PC-3 (cell line): ENCODE results near the gene CAMKK2. TPM values are rescaled to one million over a fixed set of nuclear protein-coding genes. Genes with fewer than 3 reads are reported as not detected.

ENCODE experiments used
- ATAC-seq: fragments of 200-7000 bp; cut with Tn5 transposase; 2 replicates; pipeline ENCODE4 v1.9.1; 2020; ENCODE audit warnings: mild to moderate bottlenecking, moderate library complexity
- BruUV-seq: library from RNA; stranded (reverse); fragments of 400-500 nt; replicated peaks from 2 replicates; lab custom pipeline; 2021; lab: Mats Ljungman, UMichigan
- CTCF ChIA-PET: fragments of 300-600 bp; sonication (Branson Sonifier 250); formaldehyde crosslinking; loops from one replicate; lab custom pipeline; 2022; ENCODE audit warnings: antibody characterized with exemption; lab: Charles Lee
- POLR2A ChIA-PET: fragments of 300-600 bp; sonication (Branson Sonifier 250); formaldehyde crosslinking; loops from one replicate; lab custom pipeline; 2022; ENCODE audit warnings: antibody characterized with exemption; ENCODE audit not compliant: unreplicated experiment; lab: Charles Lee
- DNase-seq: peaks from one replicate; pipeline ENCODE4 v3.0.0-alpha.2; 2015
- H2AFZ ChIP-seq: fragments of 300-600 bp; sonication (generic); 2 replicates; pipeline ENCODE4 v1.6.0; 2016; ENCODE audit warnings: antibody characterized with exemption, low read length
- H3F3A ChIP-seq: fragments of 300-600 bp; sonication (generic); one replicate; pipeline ENCODE4 v1.6.0; 2017; ENCODE audit warnings: antibody characterized with exemption, low read length, control low read depth, mild to moderate bottlenecking; ENCODE audit not compliant: unreplicated experiment
- H3K27ac ChIP-seq: fragments of 300-600 bp; sonication (generic); 2 replicates; pipeline ENCODE4 v1.5.1; 2016; ENCODE audit warnings: mild to moderate bottlenecking, low read length
- H3K27me3 ChIP-seq: fragments of 300-600 bp; sonication (generic); 2 replicates; pipeline ENCODE4 v1.6.1; 2016; ENCODE audit warnings: low read length, mixed read lengths
- H3K36me3 ChIP-seq: fragments of 300-600 bp; sonication (generic); 2 replicates; pipeline ENCODE4 v1.6.1; 2016; ENCODE audit warnings: low read depth, mixed run types, low read length, mixed read lengths
- H3K4me1 ChIP-seq: fragments of 300-600 bp; sonication (generic); 2 replicates; pipeline ENCODE4 v1.5.1; 2016; ENCODE audit warnings: low read length; ENCODE audit not compliant: insufficient read depth
- H3K4me2 ChIP-seq: fragments of 300-600 bp; sonication (generic); 2 replicates; pipeline ENCODE4 v1.6.0; 2016; ENCODE audit warnings: low read length
- H3K4me3 ChIP-seq: fragments of 300-600 bp; sonication (generic); 2 replicates; pipeline ENCODE4 v1.5.1; 2016; ENCODE audit warnings: mild to moderate bottlenecking, low read length, mixed read lengths
- H3K79me2 ChIP-seq: fragments of 300-600 bp; sonication (generic); 2 replicates; pipeline ENCODE4 v1.6.1; 2017; ENCODE audit warnings: low read length, mixed read lengths
- H3K9ac ChIP-seq: fragments of 300-600 bp; sonication (generic); 2 replicates; pipeline ENCODE4 v1.6.0; 2016; ENCODE audit warnings: mild to moderate bottlenecking, low read length
- H3K9me2 ChIP-seq: fragments of 300-600 bp; sonication (generic); replicated peaks from 2 replicates; pipeline ENCODE4 v1.6.1; 2016; ENCODE audit warnings: mixed run types, low read length, mixed read lengths
- H3K9me3 ChIP-seq: fragments of 300-600 bp; sonication (generic); 2 replicates; pipeline ENCODE4 v1.6.1; 2016; ENCODE audit warnings: low read length, mixed read lengths
- H4K20me1 ChIP-seq: fragments of 300-600 bp; sonication (generic); 2 replicates; pipeline ENCODE4 v1.6.1; 2016; ENCODE audit warnings: low read length, mixed read lengths
- CTCF ChIP-seq: fragments of 300-600 bp; sonication (generic); conservative IDR thresholded peaks from 2 replicates; pipeline ENCODE4 v1.5.1; 2017; ENCODE audit warnings: antibody characterized with exemption, low read depth, mild to moderate bottlenecking, low read length
- EZH2 ChIP-seq: fragments of 300-600 bp; sonication (generic); IDR thresholded peaks from one replicate; pipeline ENCODE4 v1.6.1; 2017; ENCODE audit warnings: antibody characterized with exemption, mild to moderate bottlenecking, low read length; ENCODE audit not compliant: unreplicated experiment
- EZH2phosphoT487 ChIP-seq: fragments of 300-600 bp; sonication (generic); IDR thresholded peaks from 2 replicates; pipeline ENCODE4 v1.6.1; 2018; ENCODE audit warnings: mild to moderate bottlenecking, antibody characterized with exemption, low read length, borderline replicate concordance
- intact Hi-C: fragments of 100-400 bp; cut with micrococcal nuclease; formaldehyde crosslinking; loops from 2 replicates; pipeline ENCODE4 v1.9.0; 2023
- total RNA-seq: library from RNA; depleted of rRNA; stranded (reverse); fragments of >200 nt; gene quantifications from 2 replicates; pipeline ENCODE4 v1.2.3, GENCODE V29; 2014

CAMKK2 gene
- total RNA-seq, 1 experiment from 2014 or later = 26.5 TPM

GRCh38 chr12:121285856-121286255 lies 10.7 kb downstream of the CAMKK2 start:
- ChIA-PET CTCF (no interaction called here), POLR2A (no interaction called here)
- ATAC-seq (no peak), DNase-seq (no peak)
- no peak overlapping the region for H3K27ac ChIP-seq
- no peak overlapping the region for H3K9ac ChIP-seq
- no peaks in the 10 kb centered on the region for H3K27me3 ChIP-seq
- no TSS peak for BruUV-seq
- H3K9me3 ChIP-seq = no peaks in the 10 kb centered on the region
- H3K4me1 ChIP-seq = no peaks in the 10 kb centered on the region
- no peaks in the 10 kb centered on the region for H3K36me3 ChIP-seq
- no peak overlapping the region for H2AFZ ChIP-seq
- H3K4me2 ChIP-seq = no peak overlapping the region
- no peaks in the 10 kb centered on the region for H4K20me1 ChIP-seq
- H3F3A ChIP-seq = no peaks in the 10 kb centered on the region
- peaks cover 6% of the 10 kb centered on the region; the same call in 1 of the 2 replicates for H3K79me2 ChIP-seq
- intact Hi-C loops = no loop called here
- no peaks in the 10 kb centered on the region for H3K9me2 ChIP-seq
- H3K4me3 ChIP-seq = no peak overlapping the region
- TF ChIP-seq EZH2phosphoT487 (no peak), EZH2 (no peak), CTCF (no peak)

- TF ChIP-seq CTCF (no peak), EZH2 (no peak), EZH2phosphoT487 (no peak)
- no peaks in the 10 kb centered on the region for H3K9me2 ChIP-seq
- no peak overlapping the region for H3K27ac ChIP-seq
- H2AFZ ChIP-seq = no peak overlapping the region
- no peaks in the 10 kb centered on the region for H3K36me3 ChIP-seq
- no peaks in the 10 kb centered on the region for H3K9me3 ChIP-seq
- H3F3A ChIP-seq = no peaks in the 10 kb centered on the region
- no peak for ATAC-seq
- no peak overlapping the region for H3K9ac ChIP-seq
- DNase-seq = no peak
- ChIA-PET POLR2A (no interaction called here), CTCF (no interaction called here)
- intact Hi-C loops = no loop called here
- peaks cover 6% of the 10 kb centered on the region; the same call in 1 of the 2 replicates for H3K79me2 ChIP-seq
- H3K27me3 ChIP-seq = no peaks in the 10 kb centered on the region
- BruUV-seq = no TSS peak
- no peak overlapping the region for H3K4me2 ChIP-seq
- H3K4me1 ChIP-seq = no peaks in the 10 kb centered on the region
- H3K4me3 ChIP-seq = no peak overlapping the region
- H4K20me1 ChIP-seq = no peaks in the 10 kb centered on the region
Measured at GRCh38 chr12:121284551-121285390, 11.7 kb downstream of the CAMKK2 start.

GRCh38 chr12:121283841-121284240 lies 12.7 kb downstream of the CAMKK2 start:
- intact Hi-C loops = no loop called here
- Histone ChIP-seq H3K4me3 (no peak overlapping the region), H3F3A (no peaks in the 10 kb centered on the region), H3K9me3 (no peaks in the 10 kb centered on the region), H4K20me1 (no peaks in the 10 kb centered on the region), H3K9me2 (no peaks in the 10 kb centered on the region), H3K36me3 (peaks cover under 1% of the 10 kb centered on the region; the same call in 1 of the 2 replicates), H3K27ac (no peak overlapping the region), H3K4me1 (no peaks in the 10 kb centered on the region), H3K79me2 (peaks cover 6% of the 10 kb centered on the region; the same call in 1 of the 2 replicates), H3K4me2 (no peak overlapping the region), H3K27me3 (no peaks in the 10 kb centered on the region), H2AFZ (no peak overlapping the region), H3K9ac (no peak overlapping the region)
- ChIA-PET POLR2A (no interaction called here), CTCF (no interaction called here)
- BruUV-seq = no TSS peak
- no peak for TF ChIP-seq CTCF
- no peak for TF ChIP-seq EZH2
- no peak for TF ChIP-seq EZH2phosphoT487
- ATAC-seq = no peak
- no peak for DNase-seq
